Natural killer cell treated with Interleukin-12 subunit alpha and Interleukin-12 subunit beta and Interleukin-15 and Interleukin-18, amount 100 ng/mL, for 72 hours (primary cell): Measurements from ENCODE around the gene CEBPG. TPM values are rescaled to one million over a fixed set of nuclear protein-coding genes. Genes with fewer than 3 reads are reported as not detected.
A peak's percentile ranks its signal among the peaks of the same experiment; 100 is the strongest.

Experiments
- ATAC-seq, 2 donors: fragments of 150-1000 bp; cut with Tn5 transposase in 1 of 2; sonication (Bioruptor Pico), chemical (Tn5 transposase) in 1 of 2; 2 replicates each; pipeline ENCODE4 v1.10.0; 2021
- DNase-seq: peaks from one replicate; pipeline ENCODE4 v3.0.0; 2022; ENCODE audit warnings: low spot score
- H3K27ac Mint-ChIP-seq, 2 donors: 1 replicate in 1 of 2; 2 replicates in 1 of 2; pipeline ENCODE4 v1.8.0; 2022; ENCODE audit warnings: mixed read lengths in 2 of 2, mild to moderate bottlenecking in 1 of 2, moderate library complexity in 1 of 2
- H3K27me3 Mint-ChIP-seq, 2 donors: 1 replicate in 1 of 2; 2 replicates in 1 of 2; pipeline ENCODE4 v1.8.0; 2022; ENCODE audit warnings: mixed read lengths in 2 of 2
- H3K36me3 Mint-ChIP-seq: one replicate; pipeline ENCODE4 v1.8.0; 2022; ENCODE audit warnings: mixed read lengths
- H3K4me1 Mint-ChIP-seq, 2 donors: 1 replicate in 1 of 2; 2 replicates in 1 of 2; pipeline ENCODE4 v1.8.0; 2022; ENCODE audit warnings: low read depth in 2 of 2, mixed read lengths in 2 of 2, mild to moderate bottlenecking in 1 of 2
- H3K4me3 Mint-ChIP-seq: one replicate; pipeline ENCODE4 v1.8.0; 2022; ENCODE audit warnings: mixed read lengths
- H3K9me3 Mint-ChIP-seq: 2 replicates; pipeline ENCODE4 v1.8.0; 2022; ENCODE audit warnings: mixed read lengths
- total RNA-seq, 2 donors: library from RNA; stranded (reverse); gene quantifications; one replicate each; pipeline ENCODE4 v1.2.3, GENCODE V29; 2022

CEBPG gene
- total RNA-seq, 2 donors from 2014 or later = 26.3 to 29.2 TPM

DNA sequence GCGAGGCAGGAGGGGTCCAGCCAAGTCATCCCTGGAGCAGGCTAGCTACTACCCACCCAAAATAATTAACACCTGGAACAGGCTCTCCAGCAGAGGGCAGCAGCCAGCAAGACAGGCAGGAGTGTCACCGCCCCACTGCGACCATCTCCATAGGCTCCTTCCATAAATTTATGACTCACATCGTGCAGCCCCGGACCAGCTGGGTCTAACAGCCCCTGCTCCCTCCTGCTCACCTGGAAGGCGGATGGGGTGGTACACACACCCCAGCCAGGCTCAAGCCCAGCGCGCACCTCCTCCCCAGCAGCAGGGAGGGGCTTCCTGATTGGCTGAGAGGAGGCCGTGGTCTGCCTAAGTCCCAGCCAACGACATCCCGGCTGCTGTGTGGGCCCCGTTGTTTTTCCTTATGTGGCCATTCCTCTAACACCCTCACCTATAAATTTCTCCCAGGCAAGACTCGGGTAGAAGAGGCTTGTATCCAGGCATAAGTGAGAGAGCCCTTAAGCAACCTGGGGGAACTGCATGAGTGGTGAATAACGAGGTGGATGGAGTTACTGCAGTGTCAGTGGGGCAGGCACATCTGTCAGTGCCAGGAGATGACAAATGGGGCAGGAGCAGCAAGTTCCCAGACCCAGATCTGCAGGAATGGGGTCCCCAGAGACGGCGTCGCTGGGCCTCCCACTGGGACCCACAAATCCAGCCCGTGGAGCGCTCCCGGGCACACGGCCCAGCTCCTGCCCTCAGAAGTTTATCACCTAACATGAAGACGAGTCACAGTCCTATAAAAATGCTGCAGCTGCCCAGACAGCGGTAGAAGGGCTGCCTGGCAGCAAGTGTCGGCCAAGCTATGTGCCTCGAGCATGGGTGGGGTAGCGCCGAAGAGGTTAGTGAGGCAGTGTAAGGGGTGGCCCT is 43.1 kb downstream of the CEBPG start:
- H3K9me3 Mint-ChIP-seq = no peaks in the 10 kb centered on the region
- peak overlapping the region; percentile 47 for H3K4me3 Mint-ChIP-seq
- H3K36me3 Mint-ChIP-seq = no peaks in the 10 kb centered on the region
- H3K4me1 Mint-ChIP-seq = peaks cover 0 to 7% of the 10 kb centered on the region in 2 donors
- DNase-seq (no peak), ATAC-seq (peak; percentile 51 to 66)
- H3K27me3 Mint-ChIP-seq = no peaks in the 10 kb centered on the region
- peak overlapping the region in 1 of 2 donors; percentile 65 for H3K27ac Mint-ChIP-seq

DNA sequence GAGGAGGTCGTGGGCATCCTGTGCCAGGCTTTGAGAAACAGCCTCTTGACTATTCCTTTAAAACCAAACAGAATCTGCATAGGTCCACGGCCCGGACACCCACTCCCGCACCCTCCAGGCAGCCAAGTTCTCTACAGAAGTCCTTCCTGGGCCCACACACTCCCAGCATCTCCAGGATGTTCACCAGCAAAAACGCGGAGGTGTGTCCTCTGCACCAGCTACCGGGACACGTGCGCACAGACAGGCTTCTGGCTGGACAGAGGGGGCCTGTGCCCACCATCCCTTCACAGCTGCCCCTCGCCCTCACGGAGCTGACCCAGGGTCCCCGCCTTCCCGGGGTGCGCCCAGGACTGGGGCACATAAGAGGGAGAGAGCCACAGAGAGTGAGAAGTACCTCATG is 44.2 kb downstream of the CEBPG start:
- H3K9me3 Mint-ChIP-seq = no peaks in the 10 kb centered on the region
- H3K4me1 Mint-ChIP-seq = peaks cover 0 to 7% of the 10 kb centered on the region in 2 donors
- no peak for ATAC-seq
- no peaks in the 10 kb centered on the region for H3K36me3 Mint-ChIP-seq
- no peak overlapping the region for H3K27ac Mint-ChIP-seq
- no peaks in the 10 kb centered on the region for H3K27me3 Mint-ChIP-seq
- no peak overlapping the region for H3K4me3 Mint-ChIP-seq
- DNase-seq = no peak

DNA sequence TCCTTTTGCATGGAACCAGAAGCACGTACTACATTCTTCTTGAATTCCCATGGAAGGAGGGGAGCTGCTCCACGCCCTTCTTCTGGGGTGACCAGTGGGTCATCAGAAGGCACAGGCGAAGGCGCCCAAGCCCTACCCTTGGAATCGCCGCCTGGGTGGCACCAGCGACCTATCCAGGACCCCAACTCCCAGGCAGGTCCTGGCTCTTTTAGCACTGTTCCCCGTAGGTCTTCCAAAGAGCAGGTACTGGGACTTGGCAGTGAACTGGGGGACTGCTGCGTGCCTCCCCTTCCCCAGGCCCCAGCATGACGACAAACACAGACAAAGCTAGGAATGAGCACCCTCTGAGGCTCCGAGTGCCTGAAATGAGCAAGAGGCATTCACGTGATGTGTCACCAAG is 45.0 kb downstream of the CEBPG start:
- Mint-ChIP-seq H3K27me3 (no peaks in the 10 kb centered on the region), H3K4me1 (peaks cover 0 to 5% of the 10 kb centered on the region in 2 donors), H3K9me3 (no peaks in the 10 kb centered on the region), H3K36me3 (no peaks in the 10 kb centered on the region), H3K4me3 (no peak overlapping the region), H3K27ac (no peak overlapping the region)
- ATAC-seq (no peak), DNase-seq (no peak)

DNA sequence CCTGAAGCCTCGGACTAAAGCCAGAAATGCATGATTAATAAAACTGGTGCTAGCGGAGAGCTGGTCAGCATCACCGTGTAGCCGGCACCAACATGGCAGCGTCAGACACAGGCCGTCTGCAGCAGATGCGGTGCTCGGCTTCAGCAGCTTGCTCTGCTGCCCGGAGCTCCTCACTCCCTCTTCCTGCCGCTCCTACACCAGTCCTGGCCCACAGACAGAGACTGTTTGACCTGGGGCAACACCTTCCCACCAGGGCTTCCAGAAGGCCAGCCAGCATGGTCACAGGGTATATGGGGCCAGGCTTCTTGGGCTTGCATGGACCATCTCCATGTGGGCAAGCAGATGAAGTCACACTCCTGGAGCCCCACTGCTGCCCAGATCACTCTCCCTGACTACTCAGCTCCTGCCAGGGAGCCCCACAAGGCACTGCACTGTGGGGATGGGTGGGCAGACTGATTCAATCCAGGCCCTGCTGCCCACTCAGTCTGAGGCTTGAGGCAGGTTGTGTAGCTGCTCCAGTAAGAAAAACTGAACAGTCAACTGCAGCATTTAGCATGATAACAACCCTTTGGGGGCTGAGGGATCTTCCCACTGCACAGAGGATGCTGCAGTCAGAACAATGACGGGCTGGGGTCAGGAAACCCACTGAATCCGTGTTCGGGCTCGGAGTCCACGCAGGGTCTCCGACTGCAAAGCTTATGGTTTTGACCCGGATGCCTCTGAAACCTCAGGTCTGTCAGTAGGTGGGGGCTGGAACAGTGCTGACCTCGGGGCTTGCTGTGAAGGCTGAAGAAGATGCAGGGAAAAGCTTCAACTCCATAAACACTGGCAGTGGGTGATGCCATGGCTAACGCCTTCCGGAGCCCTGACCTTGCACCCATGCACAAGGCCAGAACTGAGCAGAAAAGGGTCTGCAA is 45.6 kb downstream of the CEBPG start:
- DNase-seq (no peak), ATAC-seq (no peak)
- H3K27ac Mint-ChIP-seq = no peak overlapping the region
- no peaks in the 10 kb centered on the region for H3K36me3 Mint-ChIP-seq
- H3K4me3 Mint-ChIP-seq = no peak overlapping the region
- peaks cover 0 to 5% of the 10 kb centered on the region in 2 donors for H3K4me1 Mint-ChIP-seq
- no peaks in the 10 kb centered on the region for H3K9me3 Mint-ChIP-seq
- H3K27me3 Mint-ChIP-seq = no peaks in the 10 kb centered on the region

DNA sequence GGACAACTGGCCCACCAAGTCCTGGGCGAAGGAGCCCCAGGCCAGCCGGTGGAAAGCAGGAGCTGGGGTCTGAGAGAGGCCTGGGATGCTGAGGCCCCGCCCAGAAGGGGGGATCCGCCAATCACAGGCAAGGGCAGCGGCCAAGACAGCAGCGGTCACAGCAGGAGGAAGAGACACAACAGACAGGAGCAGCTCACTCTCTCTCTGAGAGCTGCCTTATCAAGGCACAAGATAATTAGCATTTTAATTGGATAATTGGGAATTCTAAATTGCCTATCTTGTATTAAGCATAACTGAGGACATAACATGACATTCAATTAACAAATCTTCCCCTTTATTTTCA is 46.2 kb downstream of the CEBPG start:
- H3K4me1 Mint-ChIP-seq = peaks cover 0 to 5% of the 10 kb centered on the region in 2 donors
- no peak for ATAC-seq

DNA sequence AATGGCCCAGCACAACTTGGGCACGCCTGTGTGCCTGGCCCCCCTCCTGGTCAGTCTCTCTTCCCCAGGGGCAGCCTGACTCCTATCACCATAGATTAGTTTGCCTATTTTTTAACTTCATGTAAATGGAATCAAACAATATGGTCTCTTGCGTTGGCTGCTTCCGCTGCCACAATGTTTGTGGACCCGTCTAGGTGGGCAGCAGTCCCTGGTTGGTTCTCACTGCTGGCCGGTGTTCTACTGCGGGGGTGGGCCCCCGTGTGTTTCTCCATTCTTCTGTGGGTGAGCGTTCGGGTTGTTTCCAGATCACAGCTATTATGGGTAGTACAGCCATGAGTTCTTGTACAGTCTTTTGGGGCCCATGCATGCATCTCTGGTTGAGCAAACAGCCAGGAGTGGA is 47.3 kb downstream of the CEBPG start:
- Mint-ChIP-seq H3K4me3 (no peak overlapping the region), H3K36me3 (no peaks in the 10 kb centered on the region), H3K4me1 (peaks cover 0 to 5% of the 10 kb centered on the region in 2 donors), H3K27me3 (no peaks in the 10 kb centered on the region), H3K9me3 (no peaks in the 10 kb centered on the region), H3K27ac (no peak overlapping the region)
- DNase-seq (no peak), ATAC-seq (no peak)

More for the DNA sequence above, 46.2 kb downstream of the CEBPG start:
- no peaks in the 10 kb centered on the region for H3K36me3 Mint-ChIP-seq
- no peaks in the 10 kb centered on the region for H3K9me3 Mint-ChIP-seq
- no peak overlapping the region for H3K27ac Mint-ChIP-seq
- no peaks in the 10 kb centered on the region for H3K27me3 Mint-ChIP-seq
- H3K4me3 Mint-ChIP-seq = no peak overlapping the region
- no peak for DNase-seq

DNA sequence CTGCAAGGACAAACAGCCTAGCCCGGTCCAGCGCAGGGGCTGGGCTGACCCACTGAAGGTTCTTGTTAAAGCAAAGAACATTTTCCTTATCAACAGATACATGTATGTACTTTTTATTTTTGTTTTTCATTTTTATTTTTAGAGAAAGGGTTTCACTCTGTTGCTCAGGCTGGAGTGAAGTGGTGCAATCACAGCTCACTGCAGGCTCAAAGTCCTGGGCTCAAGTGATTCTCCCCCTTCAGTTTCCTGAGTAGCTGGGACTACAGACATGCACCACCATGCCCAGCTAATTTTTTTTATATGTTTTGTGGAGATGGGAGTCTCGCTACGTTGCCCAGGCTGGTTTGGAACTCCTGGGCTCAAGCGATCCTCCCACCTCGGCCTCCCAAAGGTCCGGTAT is 47.9 kb downstream of the CEBPG start:
- no peak overlapping the region for H3K4me3 Mint-ChIP-seq
- H3K36me3 Mint-ChIP-seq = no peaks in the 10 kb centered on the region
- H3K4me1 Mint-ChIP-seq = peaks cover 0 to 4% of the 10 kb centered on the region in 2 donors
- no peaks in the 10 kb centered on the region for H3K27me3 Mint-ChIP-seq
- ATAC-seq (no peak), DNase-seq (no peak)
- no peaks in the 10 kb centered on the region for H3K9me3 Mint-ChIP-seq
- no peak overlapping the region for H3K27ac Mint-ChIP-seq

DNA sequence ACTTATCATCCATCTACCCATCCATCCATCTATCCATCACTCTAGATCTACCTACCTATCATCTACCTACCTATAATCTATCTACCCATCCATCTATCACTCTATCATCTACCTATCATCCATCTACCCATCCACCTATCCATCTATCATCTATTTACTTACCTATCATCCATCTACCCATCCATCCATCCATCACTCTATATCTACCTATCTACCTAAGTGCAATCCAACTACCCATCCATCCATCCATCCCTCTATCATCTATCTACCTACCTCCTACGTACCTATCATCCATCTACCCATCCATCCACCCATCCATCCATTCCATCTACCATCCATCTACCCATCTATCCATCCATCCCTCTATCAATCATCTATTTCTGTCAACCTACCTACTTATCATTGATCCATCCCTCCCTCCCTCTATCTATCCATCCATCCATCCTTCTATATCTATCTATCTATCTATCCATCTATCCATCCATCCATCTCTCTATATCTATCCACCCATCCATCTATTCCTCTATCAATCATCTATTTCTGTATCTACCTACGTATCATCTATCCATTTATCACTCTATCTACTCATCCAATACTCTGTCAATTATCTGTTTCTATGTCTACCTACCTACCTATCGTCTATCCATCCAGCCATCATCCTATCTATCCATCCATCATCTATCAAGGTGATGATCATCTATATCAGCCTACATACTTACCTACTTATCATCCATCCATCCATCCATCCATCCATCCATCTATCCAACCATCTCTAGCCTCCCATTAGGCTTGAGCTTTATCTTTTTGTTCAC is 49.1 kb downstream of the CEBPG start:
- ATAC-seq = no peak
- Mint-ChIP-seq H3K4me1 (no peaks in the 10 kb centered on the region), H3K9me3 (no peaks in the 10 kb centered on the region), H3K4me3 (no peak overlapping the region), H3K27ac (no peak overlapping the region), H3K36me3 (no peaks in the 10 kb centered on the region), H3K27me3 (no peaks in the 10 kb centered on the region)
- no peak for DNase-seq

DNA sequence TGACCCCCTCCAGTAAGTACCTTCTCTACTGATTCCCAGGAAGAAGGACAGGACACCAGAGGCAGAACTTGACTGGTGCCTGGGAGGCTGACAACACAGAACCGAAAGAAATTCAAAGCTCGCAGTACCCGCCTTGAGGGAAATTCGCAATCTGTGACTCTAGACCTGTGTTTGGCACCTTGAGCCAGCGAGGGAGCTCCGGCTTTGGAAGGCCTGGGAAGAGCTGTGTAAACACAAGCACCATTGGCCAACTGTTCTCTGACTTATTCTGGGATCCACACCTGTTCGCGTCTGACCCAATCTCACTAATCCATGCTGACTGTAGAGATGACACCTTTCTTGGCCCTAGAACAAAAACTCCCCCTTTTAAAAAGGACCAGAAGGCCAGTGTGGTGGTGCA is 50.7 kb downstream of the CEBPG start:
- no peak overlapping the region for H3K27ac Mint-ChIP-seq
- no peak overlapping the region for H3K4me3 Mint-ChIP-seq
- no peaks in the 10 kb centered on the region for H3K4me1 Mint-ChIP-seq

DNA sequence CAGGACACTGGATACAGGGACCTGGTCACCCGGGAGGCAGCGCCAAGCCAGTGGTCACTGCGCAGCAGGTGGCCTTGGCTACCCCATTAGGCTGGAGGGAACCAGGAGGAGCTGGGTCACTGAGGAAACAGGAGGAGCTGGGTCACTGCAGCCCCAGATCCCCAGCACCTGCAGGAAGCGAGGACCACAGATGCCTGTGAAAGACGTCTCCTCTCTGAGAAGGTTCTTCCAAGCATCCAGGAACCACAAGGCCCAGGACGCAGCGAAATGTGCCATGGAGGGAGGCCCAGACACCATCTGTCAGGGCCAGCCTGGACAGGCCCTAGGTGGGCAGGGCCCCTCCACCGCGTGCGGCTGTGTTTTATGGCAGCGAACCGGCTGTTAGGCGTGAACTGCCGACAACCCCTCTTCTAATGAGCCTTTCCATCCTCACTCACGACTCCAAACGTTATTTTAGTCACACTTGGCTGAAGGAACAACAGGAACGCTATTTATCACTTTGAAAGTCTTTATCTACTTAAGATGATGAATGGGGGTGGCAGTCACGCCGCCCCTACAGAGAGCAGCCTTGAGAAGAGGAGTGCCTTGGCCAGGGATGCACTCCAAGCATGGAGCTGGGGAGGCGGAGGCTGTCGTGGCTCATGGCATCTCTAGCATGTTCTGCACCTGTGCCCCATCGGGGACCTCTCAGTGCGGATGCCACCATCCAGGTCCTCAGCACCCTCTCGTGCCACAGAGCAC is 53.3 kb downstream of the CEBPG start:
- no peaks in the 10 kb centered on the region for H3K9me3 Mint-ChIP-seq
- DNase-seq (no peak), ATAC-seq (no peak)
- no peaks in the 10 kb centered on the region for H3K36me3 Mint-ChIP-seq
- H3K27ac Mint-ChIP-seq = no peak overlapping the region
- peaks cover 6 to 7% of the 10 kb centered on the region in 2 donors for H3K4me1 Mint-ChIP-seq
- peaks cover 0 to 5% of the 10 kb centered on the region in 2 donors for H3K27me3 Mint-ChIP-seq
- H3K4me3 Mint-ChIP-seq = no peak overlapping the region

More for the DNA sequence above, 50.7 kb downstream of the CEBPG start:
- Mint-ChIP-seq H3K36me3 (no peaks in the 10 kb centered on the region), H3K9me3 (no peaks in the 10 kb centered on the region), H3K27me3 (no peaks in the 10 kb centered on the region)
- ATAC-seq (no peak), DNase-seq (no peak)

DNA sequence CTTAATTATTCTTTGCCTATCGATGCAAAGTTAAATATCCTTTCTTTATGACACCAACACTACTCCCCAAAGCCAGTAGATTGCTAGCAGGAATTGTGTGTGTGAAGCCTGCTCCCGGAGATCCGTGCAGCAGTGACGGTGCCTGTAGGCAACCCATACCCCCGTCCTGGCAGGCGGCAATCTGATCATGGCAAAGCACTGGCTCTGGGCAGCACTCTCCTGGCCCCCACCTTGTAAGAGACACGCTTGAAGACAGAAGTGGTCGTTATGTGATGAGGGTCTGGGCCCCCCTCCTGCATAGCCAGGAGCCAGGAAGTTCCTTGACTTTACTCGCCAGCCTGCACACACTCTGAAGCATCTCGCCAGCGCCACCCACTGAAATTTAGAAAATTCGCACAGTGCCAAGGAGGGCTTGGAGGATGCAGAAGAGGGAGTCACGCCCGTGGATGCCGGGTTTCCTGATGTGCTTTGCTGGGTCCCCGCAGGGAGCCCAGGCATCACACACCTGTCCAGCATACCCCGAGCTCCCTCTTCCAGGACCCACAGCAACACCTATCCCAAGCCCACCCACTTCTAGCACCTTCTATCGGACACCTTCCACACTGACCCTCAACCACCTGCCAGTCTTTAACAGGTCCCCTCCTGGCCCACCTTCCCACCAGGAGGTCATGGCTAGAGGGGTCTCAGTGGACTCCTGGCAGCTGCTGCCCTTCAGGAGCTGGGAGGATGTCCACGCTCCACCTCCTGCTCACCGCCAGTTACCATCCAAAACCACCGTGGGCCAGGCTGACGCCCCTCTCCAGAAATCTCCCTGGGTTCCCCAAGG is 54.5 kb downstream of the CEBPG start:
- ATAC-seq (no peak), DNase-seq (no peak)
- H3K27me3 Mint-ChIP-seq = peaks cover 0 to 5% of the 10 kb centered on the region in 2 donors
- H3K36me3 Mint-ChIP-seq = no peaks in the 10 kb centered on the region
- no peak overlapping the region for H3K4me3 Mint-ChIP-seq
- no peaks in the 10 kb centered on the region for H3K9me3 Mint-ChIP-seq
- peaks cover 6 to 7% of the 10 kb centered on the region in 2 donors for H3K4me1 Mint-ChIP-seq
- no peak overlapping the region for H3K27ac Mint-ChIP-seq

DNA sequence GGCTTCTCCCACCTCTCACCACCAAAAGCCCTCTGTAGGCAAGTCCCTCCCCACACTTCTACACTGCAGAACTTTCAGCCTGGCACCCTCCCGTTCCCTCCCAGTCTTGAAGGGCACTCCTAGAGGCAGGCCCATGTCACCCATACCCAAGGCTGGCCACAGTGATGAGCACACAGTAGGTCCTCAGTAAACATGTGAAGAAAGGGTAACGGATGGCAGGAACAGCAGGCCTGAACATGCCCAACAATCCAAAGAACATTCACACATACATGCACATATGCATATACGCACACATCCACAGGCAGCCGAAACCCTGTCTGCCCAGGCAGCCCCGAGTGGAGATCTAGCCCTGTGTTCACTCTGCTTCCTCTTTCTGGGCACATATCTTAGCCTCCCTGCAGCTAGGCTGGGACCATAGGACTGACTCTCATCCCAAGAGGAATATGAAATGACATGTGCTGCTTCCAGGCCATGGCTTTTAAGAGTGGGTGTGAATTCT is 55.2 kb downstream of the CEBPG start:
- H3K4me3 Mint-ChIP-seq = no peak overlapping the region
- H3K27ac Mint-ChIP-seq = no peak overlapping the region
- H3K36me3 Mint-ChIP-seq = no peaks in the 10 kb centered on the region
- no peak for ATAC-seq
- peaks cover 0 to 5% of the 10 kb centered on the region in 2 donors for H3K27me3 Mint-ChIP-seq
- DNase-seq = no peak
- H3K9me3 Mint-ChIP-seq = no peaks in the 10 kb centered on the region
- H3K4me1 Mint-ChIP-seq = peaks cover 6 to 7% of the 10 kb centered on the region in 2 donors
